Measurements from ENCODE around the gene TMEM11. TPM values are rescaled to one million over a fixed set of nuclear protein-coding genes. Genes with fewer than 3 reads are reported as not detected.

TMEM11 gene
- total and polyA plus RNA-seq, 4 donors = 9.3 to 20.8 (median 11.6) TPM

GRCh38 chr17:21212826-21213637 lies 929 bp downstream of the TMEM11 start (continued):
- no peak for TF ChIP-seq ZBTB33 (IDR thresholded peaks at IDR 0.05)
- TF ChIP-seq NR2F2 (IDR thresholded peaks at IDR 0.05) = no peak
- TF ChIP-seq HNF4G (IDR thresholded peaks at IDR 0.05) = no peak

- H3K9ac ChIP-seq (ENCODE audit: low read depth in 1 of 2, low read length in 2 of 2) = no peak overlapping the region
- H3K9me3 ChIP-seq (ENCODE audit: control insufficient read depth in 4 of 4, low read length in 3 of 4) = no peaks in the 10 kb centered on the region
- no peak overlapping the region for H3K4me3 ChIP-seq (ENCODE audit: low read depth in 1 of 3, low read length in 3 of 3)
- H3K4me1 ChIP-seq (ENCODE audit: control insufficient read depth in 4 of 4, insufficient read depth in 4 of 4, low read length in 3 of 4) = peaks cover 9 to 41% (median 27%) of the 10 kb centered on the region in 4 donors
- TF ChIP-seq JUND (IDR thresholded peaks at IDR 0.05) = no peak
- no peak for TF ChIP-seq CTCF (IDR thresholded peaks at IDR 0.05; ENCODE audit: low read depth, low read length, missing input control)
- no peak for TF ChIP-seq RAD21 (IDR thresholded peaks at IDR 0.05)
- no peak for TF ChIP-seq TAF1 (conservative IDR thresholded peaks at IDR 0.05)
- TF ChIP-seq YY1 (IDR thresholded peaks at IDR 0.05) = no peak
- TF ChIP-seq FOXA2 (IDR thresholded peaks at IDR 0.05) = no peak
- no peak for TF ChIP-seq NR2F2 (IDR thresholded peaks at IDR 0.05)
- TF ChIP-seq FOXA1 (IDR thresholded peaks at IDR 0.05) = no peak
- no peak for TF ChIP-seq REST (IDR thresholded peaks at IDR 0.05)
- TF ChIP-seq EGR1 (IDR thresholded peaks at IDR 0.05; ENCODE audit: low read depth in 2 of 2) = no peak
- TF ChIP-seq ZBTB33 (IDR thresholded peaks at IDR 0.05) = no peak
- H3K36me3 ChIP-seq (ENCODE audit: control insufficient read depth in 4 of 4, insufficient read depth in 3 of 4, low read depth in 1 of 4, low read length in 3 of 4) = peaks cover 2 to 7% (median 4%) of the 10 kb centered on the region in 4 donors
- H3K27me3 ChIP-seq (ENCODE audit: control insufficient read depth in 4 of 4, insufficient read depth in 4 of 4, low read length in 3 of 4) = no peaks in the 10 kb centered on the region
- no peak for DNase-seq (ENCODE audit: low spot score)
- no peak overlapping the region for H3K27ac ChIP-seq (ENCODE audit: low read depth in 1 of 2, low read length in 2 of 2)
- 74% methylated on average over 9 of the region's 9 CpGs for WGBS
Measured at GRCh38 chr17:21211825-21212479, 2.0 kb downstream of the TMEM11 start.

Data from liver (tissue), 9 donors.